ENCODE results near the gene YDJC.

DNA sequence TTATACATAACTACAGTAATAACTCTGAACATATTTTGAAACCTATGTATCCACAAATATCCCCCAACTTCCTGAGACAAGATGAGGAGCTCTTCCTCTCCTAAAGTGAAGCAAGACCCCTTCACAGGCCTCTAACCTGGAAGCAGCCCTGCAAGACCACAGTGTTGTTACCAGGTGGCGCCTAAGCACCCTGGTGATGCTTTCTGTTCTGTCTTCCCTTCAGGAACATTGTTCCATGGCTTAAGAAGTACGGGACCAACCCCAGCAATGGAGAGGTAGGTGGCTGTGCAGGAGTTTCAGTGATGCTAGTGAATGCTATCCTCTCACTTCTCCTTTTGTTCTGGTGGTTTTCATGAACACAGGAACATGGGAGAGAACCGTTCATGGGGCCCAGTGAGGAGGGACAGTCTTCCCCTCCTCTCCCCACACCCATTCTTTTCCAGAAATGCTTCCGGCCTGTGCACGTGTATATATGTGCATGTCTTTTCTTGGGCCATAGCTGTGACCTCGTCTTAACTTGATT lies 42.3 kb upstream of the YDJC start:
- TF ChIP-seq, protein P1, sequence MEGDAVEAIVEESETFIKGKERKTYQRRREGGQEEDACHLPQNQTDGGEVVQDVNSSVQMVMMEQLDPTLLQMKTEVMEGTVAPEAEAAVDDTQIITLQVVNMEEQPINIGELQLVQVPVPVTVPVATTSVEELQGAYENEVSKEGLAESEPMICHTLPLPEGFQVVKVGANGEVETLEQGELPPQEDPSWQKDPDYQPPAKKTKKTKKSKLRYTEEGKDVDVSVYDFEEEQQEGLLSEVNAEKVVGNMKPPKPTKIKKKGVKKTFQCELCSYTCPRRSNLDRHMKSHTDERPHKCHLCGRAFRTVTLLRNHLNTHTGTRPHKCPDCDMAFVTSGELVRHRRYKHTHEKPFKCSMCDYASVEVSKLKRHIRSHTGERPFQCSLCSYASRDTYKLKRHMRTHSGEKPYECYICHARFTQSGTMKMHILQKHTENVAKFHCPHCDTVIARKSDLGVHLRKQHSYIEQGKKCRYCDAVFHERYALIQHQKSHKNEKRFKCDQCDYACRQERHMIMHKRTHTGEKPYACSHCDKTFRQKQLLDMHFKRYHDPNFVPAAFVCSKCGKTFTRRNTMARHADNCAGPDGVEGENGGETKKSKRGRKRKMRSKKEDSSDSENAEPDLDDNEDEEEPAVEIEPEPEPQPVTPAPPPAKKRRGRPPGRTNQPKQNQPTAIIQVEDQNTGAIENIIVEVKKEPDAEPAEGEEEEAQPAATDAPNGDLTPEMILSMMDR (conservative IDR thresholded peaks at IDR 0.05) = no peak
- TF ChIP-seq ZFX (IDR thresholded peaks at IDR 0.05) = no peak

Data from C4-2B (cell line).